ENCODE results near the gene SLC39A10.

GRCh38 chr2:195695002-195695631 lies 38.1 kb downstream of the SLC39A10 start:
- TF ChIP-seq CTCF (IDR thresholded peaks at IDR 0.05) (no peak), POLR2A (IDR thresholded peaks at IDR 0.05) (no peak)
